Lower leg skin (tissue), 4 donors: ENCODE measurements around the gene HLA-B. TPM values are rescaled to one million over a fixed set of nuclear protein-coding genes. Genes with fewer than 3 reads are reported as not detected.

Source experiments
- DNase-seq, 2 donors: peaks; one replicate each; pipeline ENCODE4 v3.0.0-alpha.2; 2019; ENCODE audit warnings: low spot score in 2 of 2
- H3K4me3 ChIP-seq: fragments of 200-600 bp; sonication (generic); 2 replicates; pipeline ENCODE4 v1.5.1; 2017; ENCODE audit warnings: mild to moderate bottlenecking, low read depth; ENCODE audit not compliant: poor library complexity, severe bottlenecking
- CTCF ChIP-seq, 3 donors: fragments of 450-650 bp; IDR thresholded peaks; one replicate each; pipeline ENCODE4 v1.5.1; 2016; ENCODE audit warnings: antibody characterized with exemption in 3 of 3, mild to moderate bottlenecking in 3 of 3, moderate library complexity in 2 of 3
- POLR2A ChIP-seq, 2 donors: fragments of 450-650 bp; IDR thresholded peaks; one replicate each; pipeline ENCODE4 v1.6.1; 2016 to 2017; ENCODE audit warnings: antibody characterized with exemption in 2 of 2, mild to moderate bottlenecking in 1 of 2, moderate library complexity in 1 of 2
- WGBS, 2 donors: methylation state at CpG; one replicate each; pipeline ENCODE4 v1.1.5; 2018; 5-methylcytosine and 5-hydroxymethylcytosine counted together
- intact Hi-C: fragments of 100-400 bp; cut with DNase I; formaldehyde crosslinking; loops from one replicate; pipeline ENCODE4 v1.15.0; 2023; ENCODE audit warnings: low total_unique reads
- total RNA-seq, 4 donors: library from RNA; depleted of rRNA; stranded (reverse); fragments of >200 nt; gene quantifications; one replicate each; pipeline ENCODE4 v1.1.0, GENCODE V29; 2016

Gene HLA-B
- total RNA-seq, 4 donors from 2014 or later = 1,061 to 2,090 (median 1,325) TPM

GRCh38 chr6:31352683-31353383 is 4.1 kb downstream of the HLA-B start:
- intact Hi-C loops = loop anchor here (10.0 kb wide), 1 partner anchor 78 kb away; the partner anchor contains the start of gene HLA-C
- no peak for TF ChIP-seq CTCF (IDR thresholded peaks at IDR 0.05)
- TF ChIP-seq POLR2A (IDR thresholded peaks at IDR 0.05) = no peak
- 82 to 84% methylated on average over 5 of the region's 6 CpGs for WGBS, 2 donors
- no peak for DNase-seq
- no peak overlapping the region for H3K4me3 ChIP-seq

GRCh38 chr6:31352310-31352682 is 4.7 kb downstream of the HLA-B start:
- intact Hi-C loops = loop anchor here (10.0 kb wide), 1 partner anchor 77 kb away; the partner anchor contains the start of gene HLA-C
- no peak for TF ChIP-seq CTCF (IDR thresholded peaks at IDR 0.05)
- TF ChIP-seq POLR2A (IDR thresholded peaks at IDR 0.05) = no peak
- WGBS, 2 donors = 51 to 56% methylated on average over 8 of the region's 8 CpGs
- no peak overlapping the region for H3K4me3 ChIP-seq
- DNase-seq = no peak

GRCh38 chr6:31351401-31352309 is 5.3 kb downstream of the HLA-B start:
- intact Hi-C loops = loop anchor here (10.0 kb wide), 1 partner anchor 77 kb away; the partner anchor contains the start of gene HLA-C
- 51 to 60% methylated on average over 8 of the region's 8 CpGs for WGBS, 2 donors
- TF ChIP-seq CTCF (IDR thresholded peaks at IDR 0.05) (no peak), POLR2A (IDR thresholded peaks at IDR 0.05) (no peak)
- H3K4me3 ChIP-seq = no peak overlapping the region
- DNase-seq = no peak

GRCh38 chr6:31351033-31351380 is 6.0 kb downstream of the HLA-B start:
- DNase-seq = no peak
- 1% methylated on average over 3 of the region's 3 CpGs for WGBS, 2 donors
- intact Hi-C loops = loop anchor here (10.0 kb wide), 1 partner anchor 76 kb away; the partner anchor contains the start of gene HLA-C
- TF ChIP-seq CTCF (IDR thresholded peaks at IDR 0.05) (no peak), POLR2A (IDR thresholded peaks at IDR 0.05) (no peak)
- no peak overlapping the region for H3K4me3 ChIP-seq

- TF ChIP-seq POLR2A (IDR thresholded peaks at IDR 0.05) = no peak
- TF ChIP-seq CTCF (IDR thresholded peaks at IDR 0.05) = no peak
- no peak for DNase-seq
- 46 to 53% methylated on average over 11 of the region's 11 CpGs for WGBS, 2 donors
- intact Hi-C loops = loop anchor here (10.0 kb wide), 1 partner anchor 76 kb away; the partner anchor contains the start of gene HLA-C
- no peak overlapping the region for H3K4me3 ChIP-seq
These were observed 6.6 kb downstream of the HLA-B start for GRCh38 chr6:31350196-31351032.
